ENCODE data around the gene CCDC136.
A peak's percentile ranks its signal among the peaks of the same experiment; 100 is the strongest.

CCDC136 gene

DNA sequence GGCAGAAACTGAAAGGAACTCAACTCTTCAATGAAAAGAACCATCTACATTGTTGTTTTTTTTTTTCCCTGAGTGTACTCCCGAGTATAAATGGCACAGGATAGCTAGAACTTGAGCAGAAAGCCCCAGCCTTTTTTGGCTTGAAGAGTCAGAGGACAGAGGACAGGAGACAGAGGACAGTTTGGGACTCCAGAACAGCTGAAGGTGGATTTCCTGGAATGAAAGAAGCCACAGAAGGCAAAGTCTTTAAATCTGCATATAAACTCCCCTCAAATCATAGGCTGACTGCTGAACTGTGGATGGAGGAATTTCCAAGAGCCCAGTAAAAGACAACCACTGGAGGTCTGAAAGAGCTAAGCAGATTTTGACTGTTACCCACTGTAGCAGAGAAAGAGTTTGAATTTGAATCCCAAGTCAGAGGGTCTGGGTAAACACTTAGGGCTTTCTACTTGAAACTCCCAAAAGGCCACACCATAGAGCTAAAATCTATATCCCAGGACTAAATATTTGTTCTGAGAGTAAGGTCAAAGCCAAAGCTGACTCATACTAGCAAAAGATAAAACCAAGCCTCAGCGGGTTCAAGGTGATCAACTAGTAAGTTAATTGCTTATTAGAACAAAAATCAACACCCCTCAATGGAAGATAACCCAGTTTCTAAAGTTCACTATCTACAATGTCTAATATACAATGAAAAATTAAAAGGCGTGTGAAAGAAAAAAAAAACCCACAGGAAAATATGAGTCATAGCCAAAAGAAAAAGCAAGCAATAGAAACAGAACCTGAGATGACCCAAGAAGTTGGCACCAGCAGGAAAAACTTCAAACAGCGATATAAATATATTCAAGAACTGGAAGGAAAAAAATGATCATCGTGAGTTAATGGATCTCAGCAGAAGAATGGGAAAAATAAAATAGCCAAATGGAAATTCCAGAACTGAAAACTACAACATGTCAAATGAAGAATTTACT lies 14.3 kb upstream of the CCDC136 start:
- no peak for DNase-seq (ENCODE audit: low read depth in 2 of 2)

- DNase-seq (ENCODE audit: low read depth in 2 of 2) = no peak
Measured at GRCh38 chr7:128778946-128779345, 12.8 kb upstream of the CCDC136 start.

DNA sequence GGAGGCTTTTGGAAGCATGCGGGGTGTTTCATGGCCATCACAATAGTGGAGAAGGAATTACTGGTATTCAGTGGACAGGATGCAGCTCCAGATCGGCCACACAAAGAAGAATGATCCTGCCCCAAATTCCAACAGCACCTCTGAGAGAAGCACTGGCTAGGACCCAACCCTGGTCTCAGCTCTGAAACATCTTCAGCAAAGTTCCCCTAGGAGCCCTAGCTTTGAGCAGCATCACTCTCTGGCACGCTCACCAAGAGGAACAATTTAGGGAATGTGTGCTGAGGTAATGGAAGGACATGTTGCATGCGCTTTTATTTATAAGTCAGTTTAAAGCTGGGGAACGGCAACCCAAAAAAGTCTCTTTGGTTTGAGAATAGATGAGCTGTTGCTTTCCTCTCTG lies 10.6 kb upstream of the CCDC136 start:
- DNase-seq (ENCODE audit: low read depth in 2 of 2) = no peak

DNA sequence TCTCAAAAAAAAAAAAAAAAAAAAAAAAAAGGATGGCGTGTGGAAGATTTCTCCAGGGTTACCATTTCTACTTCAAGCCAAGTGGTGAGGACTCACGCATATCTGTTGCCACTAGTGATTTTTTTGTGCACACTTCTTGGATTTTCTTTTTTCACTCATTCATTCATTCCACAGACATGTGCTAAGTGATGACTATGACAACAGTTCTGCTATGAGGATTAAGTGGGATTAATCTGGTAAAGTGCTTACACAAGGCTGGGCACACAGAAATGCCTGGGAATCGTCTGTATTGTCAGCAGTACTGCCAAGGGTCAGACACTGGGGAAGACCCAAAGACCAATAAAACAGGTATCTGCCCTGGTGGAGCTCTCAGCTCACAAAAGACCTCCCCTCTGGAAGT lies 9.9 kb upstream of the CCDC136 start:
- DNase-seq (ENCODE audit: low read depth in 2 of 2) = no peak

DNA sequence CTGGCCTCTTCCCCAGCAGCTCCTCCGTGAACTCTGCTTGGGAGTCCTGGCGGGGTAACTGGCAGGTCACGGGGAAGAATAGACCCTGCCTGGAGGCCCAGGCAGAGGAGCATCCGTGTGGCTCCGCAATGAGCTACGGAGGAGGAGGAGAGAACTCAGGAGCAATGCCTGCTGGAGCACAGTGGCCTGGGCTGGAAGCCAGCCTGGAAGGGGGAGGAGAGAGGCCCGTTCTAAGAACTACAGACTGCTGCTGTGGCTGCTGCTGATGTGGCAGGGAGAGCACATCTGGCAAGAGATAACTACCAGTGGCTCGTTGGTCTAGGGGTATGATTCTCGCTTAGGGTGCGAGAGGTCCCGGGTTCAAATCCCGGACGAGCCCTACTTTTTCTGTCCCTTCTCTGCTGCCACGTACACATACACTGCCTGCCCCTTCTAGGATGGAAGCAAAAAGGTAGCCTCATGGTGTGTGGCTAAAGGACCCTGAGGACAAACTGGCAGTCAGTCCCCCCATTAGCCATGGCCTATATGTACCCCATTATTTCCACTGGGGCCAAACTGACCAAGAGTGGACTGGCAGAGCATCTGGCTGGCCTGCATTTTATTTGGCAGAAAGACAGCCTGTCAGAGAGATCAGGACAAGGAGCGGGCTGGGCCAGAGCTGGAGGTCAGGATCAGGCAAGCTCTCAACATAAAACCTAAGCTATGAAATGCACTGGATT lies 8.5 kb upstream of the CCDC136 start:
- DNase-seq (ENCODE audit: low read depth in 2 of 2) = peak in 1 of 2 donors; percentile 7

GRCh38 chr7:128785738-128786137 lies 6.0 kb upstream of the CCDC136 start:
- no peak for DNase-seq (ENCODE audit: low read depth in 2 of 2)

- DNase-seq (ENCODE audit: low read depth in 2 of 2) = no peak
Measured at GRCh38 chr7:128788446-128789412, 3.0 kb upstream of the CCDC136 start.

GRCh38 chr7:128790315-128791041 lies 1.3 kb upstream of the CCDC136 start:
- DNase-seq (ENCODE audit: low read depth in 2 of 2) = no peak

GRCh38 chr7:128791972-128792327 lies 182 bp downstream of the CCDC136 start:
- no peak for DNase-seq (ENCODE audit: low read depth in 2 of 2)

- DNase-seq (ENCODE audit: low read depth in 2 of 2) = no peak
Measured at GRCh38 chr7:128792471-128793180, 858 bp downstream of the CCDC136 start.

DNA sequence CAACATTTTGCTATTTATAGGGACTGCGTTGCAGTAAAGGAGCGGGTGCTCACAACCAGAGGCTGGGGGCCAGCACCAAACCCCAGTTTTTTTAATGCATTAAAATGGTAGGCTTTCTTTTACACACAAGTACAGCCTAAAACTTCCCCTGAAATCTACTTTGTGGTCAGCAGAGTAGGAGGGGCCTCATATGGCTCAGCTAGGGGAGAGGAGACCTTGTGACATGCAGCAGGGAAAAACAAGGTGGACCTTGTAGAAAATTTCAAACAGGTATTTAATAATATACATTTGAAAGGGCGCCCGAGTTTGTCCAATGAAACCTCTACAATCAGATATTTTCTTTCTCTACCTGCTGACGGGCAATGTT lies 1.4 kb downstream of the CCDC136 start:
- DNase-seq (ENCODE audit: low read depth in 2 of 2) = no peak

DNA sequence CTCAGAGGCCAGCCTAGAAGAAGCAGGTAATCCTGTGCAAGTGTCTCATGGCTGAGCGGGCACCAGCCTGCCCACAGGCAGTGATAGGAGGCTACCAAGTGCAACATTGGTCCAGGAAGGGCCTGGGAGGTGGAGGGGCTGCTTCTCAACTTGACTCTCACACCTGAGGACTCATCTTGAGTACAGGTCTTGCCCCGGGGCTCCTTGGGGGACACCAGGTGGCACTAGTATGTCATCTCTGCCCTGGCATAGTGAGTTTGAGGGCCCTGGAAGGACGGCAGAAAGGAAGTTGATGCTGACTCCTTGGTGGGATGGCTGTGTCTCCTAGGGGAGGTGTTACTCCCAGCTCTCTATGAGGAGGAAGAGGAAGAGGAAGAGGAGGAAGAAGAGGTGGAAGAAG lies 2.3 kb downstream of the CCDC136 start:
- DNase-seq (ENCODE audit: low read depth in 2 of 2) = no peak

DNA sequence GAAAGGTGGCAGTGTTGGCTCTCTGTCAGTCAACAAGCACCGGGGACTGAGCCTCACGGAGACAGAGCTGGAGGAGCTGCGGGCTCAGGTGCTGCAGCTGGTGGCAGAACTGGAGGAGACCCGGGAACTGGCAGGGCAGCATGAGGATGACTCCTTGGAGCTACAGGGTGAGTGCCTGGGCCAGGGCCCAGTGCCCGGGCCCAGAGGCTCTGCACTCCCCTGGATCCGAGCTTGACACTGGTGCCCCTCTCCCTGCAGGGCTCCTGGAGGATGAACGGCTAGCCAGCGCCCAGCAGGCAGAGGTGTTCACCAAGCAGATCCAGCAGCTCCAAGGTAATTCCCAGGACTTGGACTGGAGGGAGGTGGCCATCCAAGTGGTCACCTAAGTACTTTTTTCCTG lies 2.7 kb downstream of the CCDC136 start:
- DNase-seq (ENCODE audit: low read depth in 2 of 2) = no peak

- DNase-seq (ENCODE audit: low read depth in 2 of 2) = no peak
Measured at GRCh38 chr7:128795129-128795528, 3.4 kb downstream of the CCDC136 start.

DNA sequence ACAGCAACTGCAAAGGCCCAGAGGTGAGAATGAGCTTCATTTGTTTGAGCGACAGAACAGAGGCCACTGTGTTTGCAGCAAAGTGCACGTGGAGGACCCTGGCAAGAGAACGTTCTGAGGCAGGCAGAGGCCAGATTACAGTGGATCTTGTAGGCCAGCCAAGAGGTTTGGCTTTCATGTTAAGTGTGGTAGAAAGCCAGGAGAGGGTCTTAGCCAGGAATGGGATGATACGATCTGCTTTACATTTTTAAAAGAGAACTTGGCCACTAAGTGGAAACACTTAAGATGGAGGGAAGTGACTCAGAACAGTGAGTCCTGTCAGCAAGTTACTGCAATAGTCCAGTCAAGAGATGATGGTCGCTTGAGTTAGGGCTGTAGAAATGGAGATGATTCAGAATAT lies 4.6 kb downstream of the CCDC136 start:
- no peak for DNase-seq (ENCODE audit: low read depth in 2 of 2)

GRCh38 chr7:128799451-128799850 lies 7.7 kb downstream of the CCDC136 start:
- DNase-seq (ENCODE audit: low read depth in 2 of 2) = no peak

GRCh38 chr7:128800567-128800966 lies 8.8 kb downstream of the CCDC136 start:
- no peak for DNase-seq (ENCODE audit: low read depth in 2 of 2)

- DNase-seq (ENCODE audit: low read depth in 2 of 2) = no peak
Measured at GRCh38 chr7:128801003-128801402, 9.2 kb downstream of the CCDC136 start.

DNA sequence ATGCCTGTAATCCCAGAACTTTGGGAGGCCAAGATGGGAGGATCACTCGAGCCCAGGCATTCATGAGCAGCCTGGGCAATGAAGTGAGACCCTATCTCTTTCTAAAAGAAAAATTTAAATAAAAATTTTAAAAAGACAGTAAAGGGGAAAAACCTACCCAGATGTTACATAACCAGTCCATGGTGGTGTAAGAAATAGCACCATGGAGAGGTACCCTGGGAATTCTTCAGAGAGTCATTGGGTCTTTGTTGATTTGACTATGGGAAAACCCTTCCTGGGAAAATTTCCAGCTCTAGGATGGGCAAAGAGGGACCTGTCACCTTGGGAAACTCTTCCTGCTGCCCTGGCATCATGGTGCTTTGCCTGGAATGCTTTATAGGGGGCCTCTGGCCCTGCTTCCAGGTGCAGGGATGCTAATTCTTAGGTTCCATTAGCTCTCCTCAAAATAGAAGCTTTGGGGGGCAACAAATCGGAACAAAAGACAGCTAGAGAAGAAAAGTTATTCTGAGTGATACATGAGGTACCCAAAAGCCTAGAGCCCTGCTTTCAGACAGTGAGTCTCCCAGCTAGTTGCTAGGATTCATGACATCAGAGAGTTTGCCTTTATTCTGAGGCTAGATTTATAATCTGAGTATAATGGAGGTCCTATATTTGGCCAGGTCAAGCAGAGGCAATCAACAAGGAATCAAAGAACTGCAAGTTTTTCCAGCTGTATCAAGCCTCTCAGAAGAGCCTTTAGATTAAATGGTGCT lies 10.1 kb downstream of the CCDC136 start:
- no peak for DNase-seq (ENCODE audit: low read depth in 2 of 2)

DNA sequence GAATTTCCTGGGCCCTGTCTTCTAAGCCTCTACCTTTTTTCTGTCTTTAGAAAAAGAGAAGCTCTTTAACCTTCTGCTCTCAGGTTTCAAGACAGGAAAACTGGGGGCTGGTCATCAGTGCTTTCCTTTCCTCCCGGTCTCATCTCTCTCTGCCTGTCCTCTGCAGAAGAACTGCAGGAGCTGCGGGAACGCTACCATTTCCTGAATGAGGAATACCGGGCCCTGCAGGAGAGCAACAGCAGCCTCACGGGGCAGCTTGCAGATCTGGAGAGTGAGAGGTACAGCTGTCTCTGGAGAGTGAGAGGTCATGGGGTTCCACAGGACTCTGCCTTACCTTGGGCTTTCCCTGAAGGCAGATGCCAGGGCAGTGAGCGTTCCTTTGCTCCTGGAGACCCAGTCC lies 12.7 kb downstream of the CCDC136 start:
- no peak for DNase-seq (ENCODE audit: low read depth in 2 of 2)

Measured in stimulated activated CD8-positive, alpha-beta memory T cell treated with anti-CD3 and anti-CD28 coated beads, Interleukin-15, amount 100 ng/mL, for 48 hours (primary cell).